ENCODE data around the gene C1QTNF8.

Gene C1QTNF8

DNA sequence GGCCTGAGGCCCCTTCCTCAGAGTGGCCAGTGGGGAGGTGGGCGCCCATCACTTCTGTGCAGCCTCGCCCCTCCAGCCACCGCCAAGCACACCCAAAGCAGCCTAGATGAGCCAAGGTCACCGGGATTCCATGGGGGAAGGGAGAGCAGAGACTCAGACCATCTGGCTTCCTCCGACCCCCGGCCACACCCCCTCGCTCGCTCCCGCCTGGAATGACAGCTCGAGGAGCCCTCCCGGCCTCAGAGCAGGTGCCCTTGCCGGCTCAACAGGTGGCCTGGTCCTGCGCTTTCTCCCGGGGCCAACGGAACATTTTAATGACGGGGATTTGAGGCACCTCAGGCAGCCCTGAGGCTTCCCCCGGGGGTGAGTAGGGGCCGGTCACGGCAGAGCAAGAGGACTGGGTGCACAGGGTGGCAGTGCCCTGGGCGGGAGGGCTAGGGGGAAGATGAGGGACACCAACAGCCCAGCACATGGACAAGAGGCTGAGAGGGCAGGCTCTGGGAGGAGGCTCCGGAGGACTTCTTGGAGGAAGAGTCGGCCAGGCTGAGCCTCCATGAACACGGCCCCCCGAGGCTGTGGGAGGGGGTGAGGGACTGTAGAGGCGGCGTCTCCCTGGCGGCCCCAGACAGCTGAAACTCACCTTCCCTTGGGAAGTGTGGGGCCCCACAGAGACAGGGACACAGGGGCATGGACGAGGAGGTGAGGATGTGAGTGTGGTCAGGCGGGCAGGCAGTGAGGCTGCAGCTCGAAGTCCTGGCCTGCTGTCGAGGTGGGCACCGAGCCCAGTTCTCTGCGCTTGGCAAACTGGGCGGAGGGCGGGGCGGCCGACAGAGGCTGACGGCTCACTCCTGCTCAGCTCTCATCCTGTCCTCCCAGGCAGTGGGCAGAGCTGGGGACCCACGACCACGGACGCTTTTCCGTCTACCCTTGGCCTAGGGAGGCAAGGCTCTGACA is 12.5 kb upstream of the C1QTNF8 start:
- no peak for DNase-seq (ENCODE audit: low read depth)

DNA sequence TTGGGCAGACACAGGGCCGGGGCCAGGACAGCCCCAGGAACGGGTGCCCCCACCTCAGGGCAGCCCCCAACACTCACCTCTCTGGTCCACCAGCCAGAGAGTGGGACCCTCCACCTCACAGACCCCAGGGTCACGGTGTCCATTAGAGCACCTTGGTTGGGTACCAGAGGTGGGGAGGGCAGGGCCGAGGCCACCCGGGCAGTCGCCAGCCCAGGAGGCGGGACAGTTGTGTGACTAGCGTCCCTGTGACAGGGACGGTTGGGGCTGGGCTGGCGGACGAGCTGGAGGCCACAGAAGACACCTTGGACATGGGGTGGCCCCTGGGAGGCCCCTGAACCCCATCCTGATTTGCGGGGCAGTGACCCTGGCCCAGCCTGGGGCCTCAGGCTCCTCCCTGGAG is 11.7 kb upstream of the C1QTNF8 start:
- no peak for DNase-seq (ENCODE audit: low read depth)

DNA sequence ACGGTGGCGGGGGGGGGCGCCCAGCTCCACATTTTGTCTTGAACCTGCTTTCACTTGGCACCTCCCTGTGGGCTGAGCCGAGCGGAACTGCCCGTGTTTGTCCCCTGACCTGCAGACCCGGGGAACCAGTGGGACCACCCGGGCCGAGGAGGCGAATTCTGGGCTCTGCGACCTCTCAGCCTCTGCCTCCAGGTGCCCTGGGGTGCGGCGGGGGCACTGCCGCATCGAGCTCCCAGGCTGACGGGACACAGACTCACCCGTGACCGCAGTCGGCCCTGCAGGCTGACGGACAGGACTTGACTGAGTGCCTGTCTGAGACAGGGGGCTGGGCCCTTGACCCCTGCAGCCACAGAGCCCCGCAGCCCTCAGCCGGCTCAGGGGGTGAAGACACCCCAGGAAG is 11.1 kb upstream of the C1QTNF8 start:
- no peak for DNase-seq (ENCODE audit: low read depth)

GRCh38 chr16:1106659-1107058 is 10.6 kb upstream of the C1QTNF8 start:
- DNase-seq (ENCODE audit: low read depth), result no peak

DNA sequence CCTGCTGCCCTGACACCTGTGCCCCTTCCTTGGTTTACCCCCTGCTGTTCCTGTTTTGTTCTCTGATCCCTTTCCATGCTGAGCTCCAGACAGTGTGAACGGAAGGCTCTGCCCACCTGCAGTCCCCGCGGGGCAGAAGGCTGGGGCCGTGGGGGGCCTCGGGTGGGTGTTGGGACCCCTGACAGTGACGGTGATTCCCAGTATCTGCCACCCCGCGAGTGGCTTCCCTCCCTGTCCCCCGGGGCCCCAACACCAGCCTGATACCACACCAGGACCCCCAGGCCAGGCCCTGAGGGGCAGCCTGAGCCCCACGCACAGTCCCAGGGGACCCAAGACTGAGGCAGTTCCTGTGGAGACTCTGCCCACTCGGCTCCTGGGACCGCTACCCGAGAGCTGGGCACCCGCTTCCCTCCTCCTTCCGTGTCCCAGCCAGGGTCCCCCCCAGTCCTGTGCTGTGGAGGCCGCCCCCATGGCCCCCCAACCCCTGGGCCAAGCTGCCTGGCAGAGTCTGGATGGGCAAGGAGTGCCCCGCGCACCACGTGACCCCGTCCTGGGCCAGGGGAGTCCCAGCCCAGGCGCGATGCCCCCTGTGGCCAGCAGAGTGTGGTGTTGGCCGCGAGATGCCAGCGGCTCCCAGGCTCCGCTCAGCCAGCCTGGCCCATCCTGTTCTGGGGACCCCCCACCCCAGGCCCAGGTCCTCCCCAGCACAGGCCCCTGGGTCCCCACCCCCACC is 10.0 kb upstream of the C1QTNF8 start:
- no peak for DNase-seq (ENCODE audit: low read depth)

DNA sequence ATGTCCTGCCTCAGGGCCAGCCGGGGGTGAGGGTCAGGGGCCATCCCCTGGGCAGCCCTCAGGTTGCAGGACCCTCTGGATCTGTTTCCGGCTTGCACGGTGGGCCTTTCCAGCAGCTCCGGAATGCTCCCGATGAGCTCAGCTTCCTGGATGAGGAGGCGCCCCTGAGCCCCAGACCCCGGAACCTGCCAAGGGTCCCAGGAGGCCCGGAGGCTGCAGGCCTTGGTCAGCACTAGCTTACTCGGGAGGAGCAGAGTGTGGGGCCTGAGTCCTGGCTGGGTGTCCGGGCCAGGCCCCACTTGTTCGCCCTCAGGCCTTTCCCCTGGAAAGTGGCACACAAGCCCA is 7.6 kb upstream of the C1QTNF8 start:
- DNase-seq (ENCODE audit: low read depth), result no peak

- DNase-seq (ENCODE audit: low read depth), result no peak
Observed at GRCh38 chr16:1102921-1103635, 7.0 kb upstream of the C1QTNF8 start.

GRCh38 chr16:1102333-1102700 is 6.3 kb upstream of the C1QTNF8 start:
- no peak for DNase-seq (ENCODE audit: low read depth)

DNA sequence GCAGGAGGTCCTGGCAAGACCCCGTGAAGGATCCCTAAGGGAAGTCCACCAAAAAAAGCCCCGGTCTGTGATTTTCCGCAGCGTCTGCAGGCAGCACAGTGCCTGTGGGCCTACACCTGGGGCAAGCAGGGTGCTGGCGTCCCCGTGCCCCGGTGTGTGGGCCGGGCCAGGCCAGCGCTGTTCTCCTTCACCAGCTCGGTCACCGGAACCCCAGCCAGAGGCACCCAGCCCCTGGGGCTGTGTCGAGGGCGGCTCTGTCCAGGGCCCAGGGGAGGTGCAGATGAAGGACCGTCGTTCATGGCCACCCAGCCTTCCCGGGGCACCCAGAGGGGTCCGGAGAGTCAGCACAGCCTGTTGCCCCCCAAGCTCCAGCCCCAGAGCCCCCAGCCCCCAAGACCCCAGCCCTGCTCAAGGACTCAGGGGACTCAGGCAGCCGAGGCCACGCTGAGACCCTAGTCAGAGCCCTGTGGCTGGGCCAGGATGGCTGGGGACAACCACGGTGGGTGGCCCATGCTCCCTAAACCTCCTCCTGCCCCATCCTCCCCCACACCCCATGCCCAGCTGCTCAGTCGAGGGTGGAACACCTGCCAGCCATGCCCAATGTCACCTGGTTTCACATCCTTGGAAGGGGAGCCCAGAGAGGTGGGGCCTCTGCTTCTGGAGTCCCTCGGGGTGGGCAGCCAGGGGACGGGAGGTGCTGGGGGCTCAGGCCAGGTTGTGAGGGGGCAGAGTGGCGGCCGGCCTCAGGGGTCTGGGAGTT is 5.7 kb upstream of the C1QTNF8 start:
- DNase-seq (ENCODE audit: low read depth), result no peak

GRCh38 chr16:1101133-1101532 is 5.1 kb upstream of the C1QTNF8 start:
- DNase-seq (ENCODE audit: low read depth), result no peak

DNA sequence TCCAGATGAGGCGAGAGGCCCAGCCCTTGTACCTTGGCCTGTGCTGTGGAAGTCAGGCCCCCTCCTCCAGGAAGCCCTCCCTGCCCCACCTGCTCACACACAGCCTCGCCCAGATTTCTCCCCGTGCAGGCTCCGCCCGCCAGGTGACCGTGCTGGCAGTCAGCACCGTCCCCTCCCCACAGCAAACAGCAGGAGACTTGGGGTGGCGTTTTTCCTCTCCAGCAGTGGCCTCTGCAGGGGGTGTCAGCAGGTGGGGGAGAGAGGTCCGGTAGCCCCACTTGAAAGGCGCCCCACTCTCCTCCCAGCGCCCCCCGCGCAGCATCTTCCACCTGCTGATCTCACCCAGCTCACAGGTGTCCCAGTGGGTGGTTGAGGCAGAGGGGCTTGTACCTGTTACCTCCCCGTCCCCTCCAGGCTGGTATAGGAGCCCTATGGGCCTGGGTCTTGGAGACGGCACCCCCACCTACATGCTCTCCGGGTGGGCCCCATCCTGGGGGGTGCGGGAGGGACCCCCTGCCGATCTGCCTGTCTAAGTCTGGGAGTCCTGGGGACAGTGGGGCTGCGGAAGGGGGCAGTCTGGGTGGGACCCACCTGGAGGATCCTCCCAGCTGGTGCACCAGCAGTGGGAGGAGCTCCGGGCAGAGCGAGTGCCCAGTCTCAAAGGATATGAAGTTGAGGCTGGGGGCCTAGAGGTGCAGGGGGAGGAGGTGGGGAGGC is 4.2 kb upstream of the C1QTNF8 start:
- DNase-seq (ENCODE audit: low read depth), result no peak

- DNase-seq (ENCODE audit: low read depth), result no peak
Observed at GRCh38 chr16:1099189-1100083, 3.4 kb upstream of the C1QTNF8 start.

GRCh38 chr16:1098266-1098991 is 2.4 kb upstream of the C1QTNF8 start:
- DNase-seq (ENCODE audit: low read depth), result no peak

DNA sequence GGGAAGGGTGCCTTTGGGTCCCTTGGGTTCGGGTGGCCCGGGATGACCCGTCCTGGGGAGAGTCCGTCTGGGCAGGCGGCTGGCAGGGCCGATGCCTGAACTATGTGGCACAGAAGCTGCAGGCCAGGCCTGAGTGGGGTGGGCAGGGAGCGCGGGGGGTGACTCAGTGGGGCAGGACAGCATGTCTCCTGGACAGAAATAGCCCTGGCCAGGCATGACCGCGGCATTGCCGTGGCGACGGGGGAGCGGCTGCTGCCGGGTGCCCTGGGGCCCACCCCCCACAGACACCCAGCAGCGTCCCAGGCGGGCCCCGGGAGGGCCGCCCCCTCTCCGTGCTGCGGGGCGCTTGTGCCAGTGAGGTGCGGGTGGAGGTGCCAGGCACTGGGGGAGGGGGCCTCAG is 1.8 kb upstream of the C1QTNF8 start:
- DNase-seq (ENCODE audit: low read depth), result no peak

DNA sequence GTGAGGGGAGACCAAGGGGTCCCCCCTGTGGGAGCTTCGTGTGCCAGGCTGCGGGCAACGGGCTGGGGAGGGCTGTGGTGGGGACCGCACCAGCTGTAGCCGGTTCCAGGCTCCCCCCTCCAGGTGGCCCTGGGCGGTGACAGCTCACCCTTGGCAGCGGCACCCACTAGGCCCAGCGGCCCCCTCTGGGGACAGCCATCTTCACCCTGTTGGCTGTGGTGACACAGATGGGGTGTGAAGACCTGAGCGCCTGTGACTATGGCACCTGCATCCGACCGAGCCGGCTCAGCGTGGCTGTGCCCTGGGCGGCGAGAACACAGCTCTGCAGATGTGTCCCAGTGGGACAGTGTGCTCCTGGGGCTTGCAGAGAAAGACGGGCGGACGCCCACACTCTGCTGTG is 1.1 kb upstream of the C1QTNF8 start:
- no peak for DNase-seq (ENCODE audit: low read depth)

- DNase-seq (ENCODE audit: low read depth), result no peak
Observed at GRCh38 chr16:1095450-1096168, 435 bp downstream of the C1QTNF8 start.

DNA sequence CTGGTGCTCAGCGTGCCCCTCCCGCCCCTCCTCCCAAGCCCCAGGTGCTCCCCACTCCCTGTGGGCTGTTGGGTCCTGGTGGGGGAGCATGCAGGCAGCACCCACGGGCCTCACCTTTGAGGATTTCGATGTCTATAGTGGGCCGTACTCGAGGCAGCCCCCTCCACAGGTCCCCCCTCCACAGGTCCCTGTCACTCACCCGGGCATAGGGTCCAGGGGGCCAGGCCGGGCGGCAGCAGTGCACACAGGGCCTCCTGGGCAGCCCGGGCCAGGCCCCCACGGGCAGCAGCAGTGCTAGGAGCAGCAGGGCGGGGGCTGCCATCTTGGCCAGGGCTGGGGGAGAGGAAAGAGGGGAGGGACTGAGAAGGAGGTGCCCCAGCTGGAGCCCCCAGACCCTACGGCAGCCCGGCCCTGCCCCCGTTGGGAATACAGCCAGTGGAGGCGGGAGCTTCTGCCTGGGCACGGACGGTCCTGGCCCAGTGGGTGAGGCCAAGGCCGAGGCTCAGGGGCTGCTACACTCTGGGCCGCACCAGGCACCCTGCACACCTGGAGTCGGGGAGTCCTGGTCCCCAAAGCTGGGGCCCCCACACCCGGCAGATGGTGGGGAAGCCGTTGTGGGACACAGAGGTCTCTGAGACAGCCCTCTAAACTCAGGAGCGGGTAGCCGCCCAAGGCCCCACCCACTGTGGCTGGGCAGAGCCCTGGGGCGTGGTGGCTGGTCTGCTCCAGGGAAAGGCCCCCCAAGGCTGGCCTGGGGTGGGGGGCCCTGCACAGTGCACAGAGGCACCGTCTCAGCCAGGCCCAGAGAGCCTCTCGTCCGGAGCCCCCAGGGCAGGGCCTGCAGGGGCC is 1.2 kb downstream of the C1QTNF8 start:
- no peak for DNase-seq (ENCODE audit: low read depth)

DNA sequence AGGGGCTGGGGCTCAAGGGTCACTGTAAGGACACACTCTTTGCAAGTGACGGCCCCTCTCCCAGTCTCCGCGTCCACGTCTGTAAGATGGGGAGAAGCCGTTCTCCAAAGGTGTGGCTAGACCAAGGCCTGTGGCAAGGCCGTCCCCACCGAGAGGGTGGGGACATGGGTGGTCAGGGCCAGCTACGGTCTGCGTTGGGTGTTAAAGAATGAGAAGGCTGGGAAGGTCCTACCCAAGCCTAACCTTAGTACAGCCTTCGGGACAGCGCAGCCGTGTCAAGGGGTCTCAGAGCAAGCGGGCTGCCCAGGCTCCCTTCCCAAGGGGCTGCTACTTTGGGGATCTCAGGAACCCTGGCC is 1.9 kb downstream of the C1QTNF8 start:
- no peak for DNase-seq (ENCODE audit: low read depth)
